Adrenal gland (tissue), 12 donors: ENCODE measurements around the gene DPM3. TPM values are rescaled to one million over a fixed set of nuclear protein-coding genes. Genes with fewer than 3 reads are reported as not detected.
"Not testable (repeated sequence)": the region's sequence is repeated elsewhere in the genome, so short reads cannot be mapped to it uniquely, and the experiment has no call there.

Experiments
- DNase-seq, 7 donors: peaks; one replicate each; pipeline ENCODE4 v3.0.0-alpha.2; 2019 to 2020
- H3K27ac ChIP-seq, 5 donors: fragments of 200-600 bp; sonication (generic) in 4 of 5; 1 replicate in 3 of 5; 2 replicates in 2 of 5; pipeline versions ENCODE4 v1.5.1 to v1.8.0; 2016 to 2020; ENCODE audit warnings: mild to moderate bottlenecking in 1 of 5
- H3K27me3 ChIP-seq: fragments of 200-600 bp; 2 replicates; pipeline ENCODE4 v1.8.0; 2021
- H3K36me3 ChIP-seq, 2 donors: fragments of 200-600 bp; replicated peaks in 1 of 2; 1 replicate in 1 of 2; 2 replicates in 1 of 2; pipeline versions ENCODE4 v1.5.1 to v1.8.0; 2018 to 2022
- H3K4me1 ChIP-seq, 2 donors: fragments of 200-600 bp; replicated peaks in 1 of 2; 1 replicate in 1 of 2; 2 replicates in 1 of 2; pipeline versions ENCODE4 v1.5.1 to v1.8.0; 2018 to 2021
- H3K4me3 ChIP-seq, 4 donors: fragments of 200-600 bp; sonication (generic) in 3 of 4; one replicate each; pipeline ENCODE4 v1.5.1; 2016 to 2018
- H3K9me3 ChIP-seq, 3 donors: fragments of 200-600 bp; sonication (generic) in 1 of 3; replicated peaks in 1 of 3; 1 replicate in 2 of 3; 2 replicates in 1 of 3; pipeline versions ENCODE4 v1.5.1 to v1.8.0; 2016 to 2021
- POLR2A ChIP-seq, 2 donors: fragments of 450-650 bp; IDR thresholded peaks; one replicate each; pipeline ENCODE4 v1.6.1; 2017; ENCODE audit warnings: antibody characterized with exemption in 2 of 2, mild to moderate bottlenecking in 2 of 2, moderate library complexity in 1 of 2
- WGBS, 4 donors: extraction: QIAGEN DNeasy Blood & Tissue Kit in 2 of 4; methylation state at CpG; one replicate each; pipeline versions ENCODE4 v1.1.5 to v1.1.7; 2013 to 2017; 5-methylcytosine and 5-hydroxymethylcytosine counted together
- intact Hi-C, 2 donors: fragments of 100-400 bp; cut with DNase I; formaldehyde crosslinking; loops; one replicate each; pipeline versions ENCODE4 v1.14.1 to v1.15.0; 2022 to 2023
- polyA plus RNA-seq, 3 donors: library from polyadenylated mRNA; stranded (reverse); fragments of 200-250 nt in 2 of 3; fragments of 350-450 nt in 1 of 3; fragmentation: Illumina TruSeq in 1 of 3; extraction: RNeasy Lipid Tissue Mini Kit (QIAGEN cat#74804) in 1 of 3; gene quantifications; one replicate each; pipeline ENCODE4 v1.2.3, GENCODE V29; 2013 to 2014
- total RNA-seq, 9 donors: library from RNA; depleted of rRNA in 4 of 9; stranded (reverse); fragments of >200 nt in 4 of 9; fragments of 120-200 nt in 1 of 9; fragmentation: NEBNext Ultra II Directional in 1 of 9; extraction: Animal tissue kit (Norgen Biotek cat#: 25700) in 1 of 9; gene quantifications; one replicate each; pipeline versions ENCODE4 v1.1.0 to v1.2.4, GENCODE V29; 2013 to 2023
- TF ChIP-seq, protein P1 (sequence below), 6 experiments: fragments of 450-650 bp in 4 of 6; fragments of 200-600 bp in 2 of 6; sonication (generic) in 1 of 6; IDR thresholded peaks; 1 replicate in 5 of 6; 2 replicates in 1 of 6; pipeline versions ENCODE4 v1.5.1 to v1.8.0; 2016 to 2021; ENCODE audit warnings: antibody characterized with exemption in 6 of 6, mild to moderate bottlenecking in 2 of 6, moderate library complexity in 1 of 6
- donor health status: healthy with polysubstance abuse.
- donor health status: Bipolar disorder and iron deficiency.
- donor health status: DM: yes; HTN: yes; CAD: no.
- donor health status: DM: no; HTN: no; CAD: no.
- donor health status: DM: no; HTN: no; CAD: no.
- donor health status: DM: yes; HTN: yes; CAD: no.

Gene DPM3
- total and polyA plus RNA-seq, 12 donors, result 6.8 to 1,427 (median 163) TPM

DNA sequence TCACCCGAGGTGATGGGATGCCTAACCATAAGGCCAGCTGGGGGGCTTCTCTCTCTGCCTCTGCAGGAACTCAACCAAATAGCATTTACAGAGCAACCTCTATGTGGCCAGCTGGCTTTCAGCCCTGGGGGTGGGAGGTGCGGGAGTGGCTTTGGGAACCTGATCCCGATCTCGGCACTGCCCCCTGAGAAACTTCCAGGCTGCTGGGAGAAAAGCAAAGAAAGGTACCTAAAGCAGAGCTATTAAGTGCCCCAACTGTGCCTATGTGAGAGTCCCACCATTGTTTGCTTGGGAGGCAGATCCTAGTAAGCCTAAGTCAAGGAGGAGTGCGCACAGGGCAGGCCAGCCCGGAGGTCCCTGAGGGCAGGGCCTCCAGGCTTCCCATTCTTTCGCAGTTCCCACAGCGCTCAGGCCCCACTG is 25.7 kb upstream of the DPM3 start:
- H3K4me3 ChIP-seq, result no peak overlapping the region
- no peak for TF ChIP-seq POLR2A (IDR thresholded peaks at IDR 0.05)
- TF ChIP-seq, protein P1, sequence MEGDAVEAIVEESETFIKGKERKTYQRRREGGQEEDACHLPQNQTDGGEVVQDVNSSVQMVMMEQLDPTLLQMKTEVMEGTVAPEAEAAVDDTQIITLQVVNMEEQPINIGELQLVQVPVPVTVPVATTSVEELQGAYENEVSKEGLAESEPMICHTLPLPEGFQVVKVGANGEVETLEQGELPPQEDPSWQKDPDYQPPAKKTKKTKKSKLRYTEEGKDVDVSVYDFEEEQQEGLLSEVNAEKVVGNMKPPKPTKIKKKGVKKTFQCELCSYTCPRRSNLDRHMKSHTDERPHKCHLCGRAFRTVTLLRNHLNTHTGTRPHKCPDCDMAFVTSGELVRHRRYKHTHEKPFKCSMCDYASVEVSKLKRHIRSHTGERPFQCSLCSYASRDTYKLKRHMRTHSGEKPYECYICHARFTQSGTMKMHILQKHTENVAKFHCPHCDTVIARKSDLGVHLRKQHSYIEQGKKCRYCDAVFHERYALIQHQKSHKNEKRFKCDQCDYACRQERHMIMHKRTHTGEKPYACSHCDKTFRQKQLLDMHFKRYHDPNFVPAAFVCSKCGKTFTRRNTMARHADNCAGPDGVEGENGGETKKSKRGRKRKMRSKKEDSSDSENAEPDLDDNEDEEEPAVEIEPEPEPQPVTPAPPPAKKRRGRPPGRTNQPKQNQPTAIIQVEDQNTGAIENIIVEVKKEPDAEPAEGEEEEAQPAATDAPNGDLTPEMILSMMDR (IDR thresholded peaks at IDR 0.05), result no peak
- H3K36me3 ChIP-seq, result peaks cover 0 to 22% of the 10 kb centered on the region in 2 donors
- DNase-seq, result peak in 1 of 7 donors; percentile 39
- peaks cover 0 to 15% of the 10 kb centered on the region in 2 donors for H3K4me1 ChIP-seq
- WGBS, 4 donors, result 53 to 75% (median 65%) methylated on average over 4 to 8 of the region's 8 CpGs
- no peaks in the 10 kb centered on the region for H3K9me3 ChIP-seq
- H3K27me3 ChIP-seq, result no peaks in the 10 kb centered on the region
- intact Hi-C loops, result loop anchor here (2.0 kb wide), 1 partner anchor 73 kb away; no protein-coding TSS in a partner anchor
- H3K27ac ChIP-seq, result peak overlapping the region in 1 of 5 donors; percentile 73

DNA sequence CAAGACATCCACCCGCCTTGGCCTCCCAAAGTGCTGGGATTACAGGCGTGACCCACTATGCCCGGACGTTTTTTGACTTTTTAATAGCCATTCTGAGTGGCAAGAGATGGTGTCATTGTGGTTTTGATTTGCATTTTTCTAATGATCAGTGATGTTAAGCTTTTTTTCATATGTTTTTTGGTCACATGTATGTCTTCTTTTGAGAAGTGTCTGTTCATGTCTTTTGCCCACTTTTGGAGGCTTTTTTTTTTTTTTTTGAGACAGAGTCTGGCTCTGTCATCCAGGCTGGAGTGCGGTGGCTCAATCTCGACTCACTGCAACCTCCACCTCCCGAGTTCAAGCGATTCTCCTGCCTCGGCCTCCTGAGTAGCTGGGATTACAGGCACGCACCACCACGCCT is 24.3 kb upstream of the DPM3 start:
- H3K27ac ChIP-seq, intact Hi-C loops: not testable (repeated sequence)
- WGBS, 4 donors, result 86 to 93% (median 90%) methylated on average over 11 of the region's 11 CpGs

DNA sequence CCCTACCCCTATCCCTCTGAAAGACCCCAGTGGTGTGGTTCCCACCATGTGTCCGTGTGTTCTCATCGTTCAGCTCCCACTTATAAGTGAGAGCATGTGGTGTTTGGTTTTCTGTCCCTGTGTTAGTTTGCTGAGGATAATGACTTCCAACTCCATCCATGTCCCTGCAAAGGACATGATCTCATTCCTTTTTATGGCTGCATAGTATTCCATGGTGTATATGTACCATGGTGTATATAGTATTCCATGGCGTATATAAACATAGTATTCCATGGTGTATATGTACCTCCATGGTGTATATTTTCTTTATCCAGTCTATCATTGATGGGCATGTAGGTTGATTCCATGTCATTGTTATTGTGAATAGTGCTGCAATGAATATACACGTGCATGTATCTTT is 23.5 kb upstream of the DPM3 start:
- WGBS, 4 donors, result 89 to 96% (median 95%) methylated on average over 4 of the region's 4 CpGs
- DNase-seq, H3K27ac ChIP-seq, H3K27me3 ChIP-seq, H3K9me3 ChIP-seq, H3K36me3 ChIP-seq, H3K4me3 ChIP-seq, intact Hi-C loops: not testable (repeated sequence)
- peaks cover 0 to 15% of the 10 kb centered on the region in 2 donors for H3K4me1 ChIP-seq

More for the DNA sequence above, 24.3 kb upstream of the DPM3 start:
- not testable (repeated sequence) for H3K27me3 ChIP-seq, H3K4me3 ChIP-seq, H3K36me3 ChIP-seq, H3K9me3 ChIP-seq
- DNase-seq, result peak in 1 of 7 donors; percentile 5
- peaks cover 0 to 15% of the 10 kb centered on the region in 2 donors for H3K4me1 ChIP-seq

DNA sequence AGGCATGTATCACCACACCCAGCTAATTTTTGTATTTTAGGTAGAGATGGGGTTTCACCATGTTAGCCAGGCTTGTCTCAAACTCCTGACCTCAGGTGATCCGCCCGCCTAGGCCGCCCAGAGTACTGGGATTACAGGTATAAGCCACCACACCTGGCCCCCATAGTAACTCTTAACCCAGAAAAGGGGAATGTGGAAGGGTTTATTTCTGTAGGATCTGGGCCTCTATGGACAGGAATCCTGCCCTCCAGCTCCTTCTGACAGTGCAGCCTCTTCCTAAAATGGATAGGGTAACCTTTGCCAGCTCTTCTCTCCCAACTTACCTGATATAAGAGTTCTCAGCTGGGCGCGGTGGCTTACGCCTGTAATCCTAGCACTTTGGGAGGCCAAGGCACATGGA is 22.3 kb upstream of the DPM3 start:
- H3K27ac ChIP-seq, H3K9me3 ChIP-seq, H3K36me3 ChIP-seq, intact Hi-C loops, H3K27me3 ChIP-seq, H3K4me3 ChIP-seq: not testable (repeated sequence)
- 85 to 95% (median 92%) methylated on average over 6 of the region's 6 CpGs for WGBS, 4 donors
- peak in 1 of 7 donors; percentile 33 for DNase-seq
- peaks cover 0 to 13% of the 10 kb centered on the region in 2 donors for H3K4me1 ChIP-seq

DNA sequence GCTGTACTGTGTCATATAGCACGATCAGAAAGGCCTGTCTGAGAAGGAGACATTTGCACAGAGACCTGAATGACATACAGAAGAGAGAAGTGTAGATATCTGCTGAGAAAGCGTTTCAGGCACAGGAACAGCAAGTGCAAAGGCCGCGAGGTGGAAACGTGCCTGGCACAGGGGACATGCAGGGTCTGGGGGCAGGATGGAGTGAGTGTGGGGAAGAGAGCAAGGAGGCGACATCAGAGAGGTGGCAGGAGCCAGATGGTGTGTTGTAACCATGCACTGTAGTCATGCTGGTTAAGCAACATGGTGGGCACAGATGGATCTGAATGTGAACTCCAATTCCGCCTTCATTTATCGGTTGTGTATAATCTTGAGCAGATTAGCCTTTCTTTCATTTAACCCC is 19.8 kb upstream of the DPM3 start:
- H3K9me3 ChIP-seq, result no peaks in the 10 kb centered on the region
- peak in 1 of 7 donors; percentile 20 for DNase-seq
- no peak overlapping the region for H3K4me3 ChIP-seq
- no peak overlapping the region for H3K27ac ChIP-seq
- no peak for TF ChIP-seq POLR2A (IDR thresholded peaks at IDR 0.05)
- TF ChIP-seq, protein P1 (IDR thresholded peaks at IDR 0.05), result no peak
- no peaks in the 10 kb centered on the region for H3K27me3 ChIP-seq
- WGBS, 4 donors, result 72 to 81% (median 78%) methylated on average over 8 of the region's 8 CpGs
- intact Hi-C loops, result no loop called here
- H3K36me3 ChIP-seq, result no peaks in the 10 kb centered on the region
- H3K4me1 ChIP-seq, result no peaks in the 10 kb centered on the region

GRCh38 chr1:155158991-155159390 is 18.7 kb upstream of the DPM3 start:
- TF ChIP-seq POLR2A (IDR thresholded peaks at IDR 0.05), result no peak
- TF ChIP-seq, protein P1 (IDR thresholded peaks at IDR 0.05), result no peak
- intact Hi-C loops, result no loop called here
- Histone ChIP-seq H3K9me3 (no peaks in the 10 kb centered on the region), H3K4me3 (no peak overlapping the region), H3K4me1 (no peaks in the 10 kb centered on the region), H3K36me3 (no peaks in the 10 kb centered on the region), H3K27ac (no peak overlapping the region), H3K27me3 (no peaks in the 10 kb centered on the region)
- WGBS, 4 donors, result 60 to 78% (median 72%) methylated on average over 1 of the region's 1 CpG
- no peak for DNase-seq

GRCh38 chr1:155155996-155156643 is 15.8 kb upstream of the DPM3 start:
- H3K4me3 ChIP-seq, H3K27me3 ChIP-seq, DNase-seq, H3K9me3 ChIP-seq, H3K27ac ChIP-seq, H3K36me3 ChIP-seq, intact Hi-C loops, H3K4me1 ChIP-seq: not testable (repeated sequence)
- 64 to 72% (median 67%) methylated on average over 3 of the region's 3 CpGs for WGBS, 4 donors
